SU-DHL-6 (cell line): ENCODE data around the gene APC2.

ENCODE experiments used
- EZH2phosphoT487 ChIP-seq: fragments of 200-600 bp; sonication (generic), shearing (Covaris generic); conservative IDR thresholded peaks from 2 replicates; pipeline ENCODE4 v1.6.1; 2018; ENCODE audit warnings: mild to moderate bottlenecking, antibody characterized with exemption, low read length, moderate library complexity, mixed read lengths
- TF ChIP-seq, protein P1 (sequence below): fragments of 200-600 bp; sonication (generic); IDR thresholded peaks from one replicate; pipeline ENCODE4 v1.5.1; 2017; ENCODE audit warnings: antibody characterized with exemption, mild to moderate bottlenecking, low read length, moderate library complexity; ENCODE audit not compliant: insufficient read depth, poor library complexity, severe bottlenecking

DNA sequence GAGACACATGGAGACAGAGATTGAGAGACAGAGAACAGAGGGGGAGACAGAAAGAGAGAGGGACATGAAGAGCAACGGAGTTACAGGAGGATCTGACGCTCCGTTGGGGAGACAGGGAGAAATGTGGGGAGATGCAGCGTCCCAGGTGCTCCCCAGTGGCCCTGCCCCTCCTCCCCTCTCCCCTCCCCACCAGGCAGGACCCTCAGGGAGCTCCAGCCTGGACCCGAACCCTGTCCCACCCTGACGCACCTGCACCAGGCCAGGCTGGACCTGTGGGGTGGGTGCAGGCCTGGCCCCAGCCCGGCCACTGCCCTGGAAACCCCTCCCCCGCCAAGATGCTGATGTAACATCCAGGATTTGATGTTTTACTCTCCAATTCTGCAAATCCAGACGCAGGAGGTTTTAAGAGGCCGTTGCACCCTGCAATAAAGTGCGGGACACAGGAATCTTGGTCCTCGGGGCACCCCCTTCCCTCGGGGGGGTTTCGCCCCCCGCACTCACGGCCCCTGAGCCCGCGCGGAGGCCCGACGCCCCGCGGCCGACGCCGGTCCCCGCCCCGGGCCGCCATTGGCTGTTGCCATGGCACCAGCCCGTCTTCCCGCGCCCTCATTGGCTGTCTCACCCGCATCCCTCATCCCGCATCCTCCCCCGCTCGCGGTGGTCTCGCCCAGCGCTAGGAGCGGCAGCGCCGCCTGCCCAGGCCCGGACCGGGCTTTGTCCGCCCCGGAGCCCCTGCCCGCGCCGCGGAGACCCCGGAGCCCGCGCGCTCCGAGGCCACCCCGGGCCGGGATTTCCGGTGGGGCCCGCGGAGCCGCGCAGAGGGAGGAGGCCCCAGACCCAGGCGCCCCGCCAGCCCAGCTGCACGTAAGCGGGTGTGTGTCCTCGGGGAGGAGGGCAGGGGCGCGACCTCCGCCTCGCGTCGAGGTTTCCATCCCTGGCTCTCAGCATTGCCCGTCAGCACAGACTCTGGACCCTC is at the start of gene APC2:
- TF ChIP-seq, protein P1, sequence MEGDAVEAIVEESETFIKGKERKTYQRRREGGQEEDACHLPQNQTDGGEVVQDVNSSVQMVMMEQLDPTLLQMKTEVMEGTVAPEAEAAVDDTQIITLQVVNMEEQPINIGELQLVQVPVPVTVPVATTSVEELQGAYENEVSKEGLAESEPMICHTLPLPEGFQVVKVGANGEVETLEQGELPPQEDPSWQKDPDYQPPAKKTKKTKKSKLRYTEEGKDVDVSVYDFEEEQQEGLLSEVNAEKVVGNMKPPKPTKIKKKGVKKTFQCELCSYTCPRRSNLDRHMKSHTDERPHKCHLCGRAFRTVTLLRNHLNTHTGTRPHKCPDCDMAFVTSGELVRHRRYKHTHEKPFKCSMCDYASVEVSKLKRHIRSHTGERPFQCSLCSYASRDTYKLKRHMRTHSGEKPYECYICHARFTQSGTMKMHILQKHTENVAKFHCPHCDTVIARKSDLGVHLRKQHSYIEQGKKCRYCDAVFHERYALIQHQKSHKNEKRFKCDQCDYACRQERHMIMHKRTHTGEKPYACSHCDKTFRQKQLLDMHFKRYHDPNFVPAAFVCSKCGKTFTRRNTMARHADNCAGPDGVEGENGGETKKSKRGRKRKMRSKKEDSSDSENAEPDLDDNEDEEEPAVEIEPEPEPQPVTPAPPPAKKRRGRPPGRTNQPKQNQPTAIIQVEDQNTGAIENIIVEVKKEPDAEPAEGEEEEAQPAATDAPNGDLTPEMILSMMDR = no peak
- TF ChIP-seq EZH2phosphoT487 = no peak
